Measurements from ENCODE around the gene XKR8. TPM values are rescaled to one million over a fixed set of nuclear protein-coding genes. Genes with fewer than 3 reads are reported as not detected.

XKR8 gene
- total and polyA plus RNA-seq, 10 of the 15 experiments (the other 5 are each of a cell fraction or from before 2014, with no cell fraction given) = 0.80 to 3.7 (median 2.6) TPM

- intact Hi-C loops (cut with micrococcal nuclease; ENCODE audit: unreplicated experiment) = no loop called here
- POLR2A ChIA-PET = interaction anchor here (0.6 kb wide), 2 partner anchors 16 to 192 kb away, joined by 3 read pairs; no protein-coding TSS in a partner anchor
- Histone ChIP-seq H3K9ac (ENCODE audit: control insufficient read depth, insufficient read depth, low read length) (no peak overlapping the region), H3K4me1 (ENCODE audit: control insufficient read depth, insufficient read depth, low read length) (peaks cover 3% of the 10 kb centered on the region), H3K79me2 (ENCODE audit: control insufficient read depth, insufficient read depth, low read length) (no peaks in the 10 kb centered on the region), H3K27me3 (replicated peaks in 1 of 2; ENCODE audit: control insufficient read depth in 2 of 2, insufficient read depth in 2 of 2, low read length in 1 of 2) (no peaks in the 10 kb centered on the region), H3K4me2 (ENCODE audit: control insufficient read depth, insufficient read depth) (no peak overlapping the region), H3K4me3 (no peak overlapping the region), H2AFZ (ENCODE audit: control insufficient read depth, low read depth, low read length) (no peak overlapping the region), H4K20me1 (ENCODE audit: control insufficient read depth, insufficient read depth) (no peaks in the 10 kb centered on the region), H3K36me3 (ENCODE audit: control insufficient read depth in 2 of 2, insufficient read depth in 2 of 2, low read length in 1 of 2) (peaks cover 4 to 9% of the 10 kb centered on the region in 2 experiments; a peak in 3 of 4 replicates), H3K27ac (ENCODE audit: control insufficient read depth, insufficient read depth) (no peak overlapping the region), H3K9me3 (replicated peaks; ENCODE audit: control insufficient read depth, insufficient read depth, low read length) (no peaks in the 10 kb centered on the region)
- no peak for FAIRE-seq
- CTCF ChIA-PET = interaction anchor here (0.6 to 1.8 kb wide), 5 partner anchors 22 to 235 kb away, joined by 3 to 5 read pairs (median 4); partner anchors contain the start of gene STX12
- in situ Hi-C loops (cut with MboI) = no loop called here
- no peak for ATAC-seq
- RAD21 ChIA-PET (ENCODE audit: unreplicated experiment) = interaction anchor here (0.8 to 2.1 kb wide), 5 partner anchors 15 to 249 kb away, joined by 3 to 9 read pairs (median 3); partner anchors contain the start of genes FAM76A, SMPDL3B and XKR8
- TF ChIP-seq MTA3 (IDR thresholded peaks at IDR 0.05; ENCODE audit: borderline replicate concordance, low read length) (no peak), IRF3 (IDR thresholded peaks at IDR 0.05) (no peak), E4F1 (IDR thresholded peaks at IDR 0.05; ENCODE audit: borderline replicate concordance, partially characterized antibody) (no peak), PML (IDR thresholded peaks at IDR 0.05; ENCODE audit: low read length) (no peak), ATF7 (IDR thresholded peaks at IDR 0.05; ENCODE audit: low read depth) (no peak), SUPT20H (IDR thresholded peaks at IDR 0.05; ENCODE audit: borderline replicate concordance, control insufficient read depth, low read depth, low read length) (no peak), NR2F1 (conservative IDR thresholded peaks at IDR 0.05) (no peak), CHD2 (IDR thresholded peaks at IDR 0.05; ENCODE audit: borderline replicate concordance, low read depth, low read length) (no peak), RBBP5 (conservative IDR thresholded peaks at IDR 0.05) (no peak), IKZF2 (IDR thresholded peaks at IDR 0.05) (no peak), ZNF384 (IDR thresholded peaks at IDR 0.05; ENCODE audit: borderline replicate concordance, low read depth, low read length) (no peak), CHD4 (IDR thresholded peaks at IDR 0.05) (no peak), CREM (IDR thresholded peaks at IDR 0.05; ENCODE audit: low read depth) (no peak), IKZF1 (conservative IDR thresholded peaks at IDR 0.05) (no peak)
- BruUV-seq (replicated peaks) = no TSS peak
- SMC1A ChIA-PET (ENCODE audit: uncharacterized antibody, unreplicated experiment) = interaction anchor here (0.8 to 1.9 kb wide), 7 partner anchors 10 to 118 kb away, joined by 3 to 7 read pairs (median 4); partner anchors contain the start of gene XKR8
- no peak for DNase-seq (ENCODE audit: low read depth, low spot score)
Measured at GRCh38 chr1:27974417-27974781, 14.6 kb downstream of the XKR8 start.

All from GM12878 (cell line).